ENCODE data around the gene BLVRA.

The BLVRA gene

GRCh38 chr7:43785420-43785819 lies 26.9 kb downstream of the BLVRA start:
- Histone ChIP-seq H3K36me3 (replicated peaks) (peaks cover 4% of the 10 kb centered on the region), H3K4me3 (ENCODE audit: low read depth, low read length) (no peak overlapping the region), H3K27me3 (replicated peaks) (no peaks in the 10 kb centered on the region), H3K27ac (peak overlapping the region; percentile 38)
- in situ Hi-C loops (cut with HindIII; ENCODE audit: low pct_ligation_motif_present, low sequenced_read_pairs), result no loop called here
- DNase-seq, result peak; percentile 94
- TF ChIP-seq CTCF (IDR thresholded peaks at IDR 0.05; ENCODE audit: low read depth, low read length, missing control alignments), result no peak

- H3K36me3 ChIP-seq (replicated peaks), result peaks cover 7% of the 10 kb centered on the region
- H3K27me3 ChIP-seq (replicated peaks), result no peaks in the 10 kb centered on the region
- DNase-seq, result no peak
- H3K4me3 ChIP-seq (ENCODE audit: low read depth, low read length), result no peak overlapping the region
- in situ Hi-C loops (cut with HindIII; ENCODE audit: low pct_ligation_motif_present, low sequenced_read_pairs), result no loop called here
- no peak for TF ChIP-seq CTCF (IDR thresholded peaks at IDR 0.05; ENCODE audit: low read depth, low read length, missing control alignments)
- no peak overlapping the region for H3K27ac ChIP-seq
Observed at GRCh38 chr7:43787771-43788170, 29.3 kb downstream of the BLVRA start.

GRCh38 chr7:43790006-43790405 lies 31.5 kb downstream of the BLVRA start:
- no peak for DNase-seq
- in situ Hi-C loops (cut with HindIII; ENCODE audit: low pct_ligation_motif_present, low sequenced_read_pairs), result no loop called here
- no peak overlapping the region for H3K4me3 ChIP-seq (ENCODE audit: low read depth, low read length)
- H3K36me3 ChIP-seq (replicated peaks), result peaks cover 8% of the 10 kb centered on the region
- TF ChIP-seq CTCF (IDR thresholded peaks at IDR 0.05; ENCODE audit: low read depth, low read length, missing control alignments), result no peak
- no peak overlapping the region for H3K27ac ChIP-seq
- H3K27me3 ChIP-seq (replicated peaks), result no peaks in the 10 kb centered on the region

- Histone ChIP-seq H3K27me3 (replicated peaks) (no peaks in the 10 kb centered on the region), H3K4me3 (ENCODE audit: low read depth, low read length) (no peak overlapping the region), H3K36me3 (replicated peaks) (peaks cover 8% of the 10 kb centered on the region), H3K27ac (no peak overlapping the region)
- in situ Hi-C loops (cut with HindIII; ENCODE audit: low pct_ligation_motif_present, low sequenced_read_pairs), result no loop called here
- no peak for DNase-seq
- no peak for TF ChIP-seq CTCF (IDR thresholded peaks at IDR 0.05; ENCODE audit: low read depth, low read length, missing control alignments)
Observed at GRCh38 chr7:43790834-43791233, 32.4 kb downstream of the BLVRA start.

GRCh38 chr7:43791665-43792064 lies 33.2 kb downstream of the BLVRA start:
- Histone ChIP-seq H3K4me3 (ENCODE audit: low read depth, low read length) (no peak overlapping the region), H3K36me3 (replicated peaks) (peaks cover 8% of the 10 kb centered on the region), H3K27ac (no peak overlapping the region), H3K27me3 (replicated peaks) (no peaks in the 10 kb centered on the region)
- DNase-seq, result no peak
- in situ Hi-C loops (cut with HindIII; ENCODE audit: low pct_ligation_motif_present, low sequenced_read_pairs), result no loop called here
- no peak for TF ChIP-seq CTCF (IDR thresholded peaks at IDR 0.05; ENCODE audit: low read depth, low read length, missing control alignments)

GRCh38 chr7:43792471-43793150 lies 34.1 kb downstream of the BLVRA start:
- Histone ChIP-seq H3K27ac (no peak overlapping the region), H3K36me3 (replicated peaks) (peaks cover 8% of the 10 kb centered on the region), H3K27me3 (replicated peaks) (no peaks in the 10 kb centered on the region), H3K4me3 (ENCODE audit: low read depth, low read length) (no peak overlapping the region)
- no peak for TF ChIP-seq CTCF (IDR thresholded peaks at IDR 0.05; ENCODE audit: low read depth, low read length, missing control alignments)
- in situ Hi-C loops (cut with HindIII; ENCODE audit: low pct_ligation_motif_present, low sequenced_read_pairs), result no loop called here
- DNase-seq, result no peak
